SK-N-MC (cell line): Measurements from ENCODE around the gene C11orf58.

Experiments used
- DNase-seq: peaks from one replicate; pipeline ENCODE4 v3.0.0-alpha.2; 2011; ENCODE audit warnings: low read depth, low spot score
- H3K27ac ChIP-seq: fragments of 200-600 bp; sonication (generic); 2 replicates; pipeline ENCODE4 v1.5.1; 2016; ENCODE audit warnings: mixed run types
- H3K36me3 ChIP-seq: fragments of 200-600 bp; sonication (generic); 2 replicates; pipeline ENCODE4 v1.6.1; 2017; ENCODE audit warnings: antibody characterized with exemption, low read length, mixed read lengths; ENCODE audit not compliant: insufficient read depth
- H3K4me3 ChIP-seq: fragments of 200-600 bp; sonication (generic); 2 replicates; pipeline ENCODE4 v1.5.1; 2016
- H3K9ac ChIP-seq: fragments of 200-600 bp; sonication (generic); 2 replicates; pipeline ENCODE4 v1.8.0; 2017; ENCODE audit warnings: mixed run types, mixed read lengths; ENCODE audit not compliant: insufficient read length
- H3K9me3 ChIP-seq: fragments of 200-600 bp; sonication (generic); 2 replicates; pipeline ENCODE4 v1.6.1; 2017; ENCODE audit warnings: low read depth, mild to moderate bottlenecking, antibody characterized with exemption, low read length, moderate library complexity, mixed read lengths
- EZH2 ChIP-seq: fragments of 200-600 bp; sonication (generic); IDR thresholded peaks from one replicate; pipeline ENCODE4 v1.6.1; 2017; ENCODE audit warnings: antibody characterized with exemption
- FOXP2 ChIP-seq: optimal IDR thresholded peaks from 2 replicates; pipeline ENCODE3; 2011; ENCODE audit warnings: mild to moderate bottlenecking, moderate library complexity; ENCODE audit not compliant: insufficient read depth; ENCODE audit errors: extremely low read length, control extremely low read depth
- POLR2AphosphoS5 ChIP-seq: IDR thresholded peaks from 2 replicates; pipeline ENCODE4 v1.6.1; 2012; ENCODE audit warnings: mild to moderate bottlenecking, low read depth, low read length, borderline replicate concordance

The C11orf58 gene

DNA sequence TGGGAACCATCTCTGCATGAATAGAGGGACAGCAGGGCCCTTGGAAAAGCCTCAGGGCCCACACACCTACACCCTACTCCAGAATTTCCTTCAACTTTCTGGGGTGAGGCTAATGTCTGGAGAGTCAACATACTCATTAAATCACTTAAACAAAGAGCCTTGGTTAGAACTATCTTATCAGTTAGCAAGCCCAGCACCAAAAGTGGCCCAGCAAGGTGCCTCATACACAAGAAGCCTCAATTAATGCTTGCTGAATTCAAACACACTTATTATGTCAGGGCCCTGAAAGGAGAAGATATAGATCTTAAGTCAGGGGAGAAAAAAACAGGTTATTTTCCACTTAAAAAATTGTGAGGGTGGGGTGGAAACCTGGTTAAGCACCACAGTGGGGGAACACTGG, 61.4 kb downstream of the C11orf58 start:
- no peaks in the 10 kb centered on the region for H3K9me3 ChIP-seq
- no peaks in the 10 kb centered on the region; the same call in 1 of the 2 replicates for H3K36me3 ChIP-seq
- H3K4me3 ChIP-seq, result no peak overlapping the region
- peak; percentile 42 for DNase-seq
- no peak overlapping the region for H3K27ac ChIP-seq
- no peak for TF ChIP-seq EZH2
- no peak for TF ChIP-seq FOXP2
- no peak for TF ChIP-seq POLR2AphosphoS5
- no peak overlapping the region for H3K9ac ChIP-seq

DNA sequence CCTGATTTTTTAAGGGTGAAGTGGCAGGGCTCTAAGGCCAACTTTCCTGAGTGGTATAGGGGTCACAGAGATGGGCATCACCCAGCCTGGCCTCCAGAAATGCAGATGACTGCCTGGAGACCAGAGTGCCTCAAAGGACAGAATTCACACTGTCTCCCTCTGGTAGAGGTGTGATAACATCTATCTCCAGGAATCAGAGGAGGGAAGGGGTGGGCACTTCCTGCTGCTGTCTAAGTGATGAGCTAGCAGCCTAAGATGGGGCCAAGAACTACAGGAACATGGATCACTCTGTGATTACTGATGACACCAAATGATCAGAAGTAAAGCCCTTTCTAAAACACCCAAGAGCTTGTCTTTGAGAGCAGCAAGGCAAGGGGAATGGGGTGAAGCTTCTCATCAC, 61.9 kb downstream of the C11orf58 start:
- DNase-seq, result no peak
- Histone ChIP-seq H3K4me3 (no peak overlapping the region), H3K9me3 (no peaks in the 10 kb centered on the region), H3K36me3 (no peaks in the 10 kb centered on the region; the same call in 1 of the 2 replicates), H3K9ac (no peak overlapping the region), H3K27ac (no peak overlapping the region)
- TF ChIP-seq FOXP2 (no peak), EZH2 (no peak), POLR2AphosphoS5 (no peak)

DNA sequence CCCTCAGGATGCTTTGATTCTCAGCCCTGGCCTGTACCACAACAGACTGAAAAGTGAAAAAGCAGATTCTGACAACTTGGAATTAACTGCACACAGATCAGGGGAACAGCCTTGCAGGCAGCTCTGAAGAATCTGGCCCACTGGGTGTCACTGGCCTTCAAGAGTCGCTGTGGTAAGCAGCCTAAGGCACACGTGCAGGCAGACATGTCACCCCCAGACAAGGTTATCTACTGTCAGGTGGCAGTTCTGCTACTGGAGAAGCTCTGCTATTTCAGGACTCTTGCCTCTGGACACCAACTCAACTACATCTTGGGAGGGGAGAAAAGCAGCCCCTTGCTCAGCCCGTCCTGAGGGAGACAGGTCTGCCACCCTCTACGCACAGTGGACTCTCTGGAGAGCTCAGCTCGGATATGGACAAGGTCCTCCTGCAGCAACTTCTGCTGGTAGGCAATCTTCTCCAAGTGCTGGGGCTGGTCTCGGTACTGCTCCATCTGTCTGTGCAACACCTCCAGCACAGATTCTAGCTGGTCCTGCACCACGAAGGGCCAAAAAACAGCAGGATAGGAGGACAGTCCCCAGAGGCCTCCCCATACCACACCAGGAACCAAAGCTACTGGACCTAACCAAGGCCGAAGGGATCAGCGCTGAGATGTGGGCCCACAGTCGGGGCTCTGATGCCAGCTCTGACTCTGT, 63.0 kb downstream of the C11orf58 start:
- Histone ChIP-seq H3K36me3 (no peaks in the 10 kb centered on the region; the same call in 1 of the 2 replicates), H3K9ac (no peak overlapping the region), H3K4me3 (no peak overlapping the region), H3K9me3 (no peaks in the 10 kb centered on the region), H3K27ac (no peak overlapping the region)
- TF ChIP-seq EZH2 (no peak), POLR2AphosphoS5 (no peak), FOXP2 (no peak)
- DNase-seq, result no peak

DNA sequence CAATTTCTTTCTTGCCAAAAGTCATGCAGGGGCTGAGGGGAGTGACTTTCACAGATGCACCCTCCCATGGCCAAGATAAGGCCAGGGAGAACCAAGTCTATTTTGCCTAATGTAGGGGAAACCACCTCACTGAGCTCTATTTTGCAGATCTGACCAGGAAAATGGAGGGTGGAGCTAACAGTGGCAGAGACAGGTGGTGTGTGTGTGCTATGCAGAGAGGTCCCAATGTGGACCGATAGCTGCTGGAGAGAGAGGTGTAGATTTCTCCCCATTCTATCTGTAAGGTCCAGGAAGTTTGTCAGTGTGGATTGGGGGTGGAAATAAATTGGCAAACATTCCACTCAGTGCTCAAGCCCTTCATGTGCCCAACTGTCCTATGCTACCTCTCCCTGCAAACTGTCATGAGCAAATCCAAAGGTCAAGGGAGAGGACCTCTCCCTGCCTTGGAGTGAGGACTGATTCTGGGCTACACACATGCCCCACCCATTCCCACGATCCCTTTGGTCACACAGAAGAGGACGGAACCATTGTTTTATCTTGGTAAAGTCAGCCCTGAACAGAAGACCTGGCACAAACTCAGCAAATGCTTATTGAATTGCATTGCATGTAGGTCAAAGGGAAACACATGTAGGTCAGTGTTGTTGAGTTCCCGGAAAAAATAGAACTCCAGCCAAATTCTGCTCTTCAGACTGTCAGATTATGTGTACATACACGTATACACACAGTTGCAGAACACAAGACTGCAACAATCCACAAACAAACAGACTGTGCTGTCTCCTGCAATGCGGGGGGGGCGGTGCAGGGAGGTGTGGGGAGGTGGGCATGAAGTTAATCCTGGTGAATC, 65.9 kb downstream of the C11orf58 start:
- TF ChIP-seq EZH2, result no peak
- TF ChIP-seq POLR2AphosphoS5, result no peak
- no peak for TF ChIP-seq FOXP2
- no peaks in the 10 kb centered on the region; the same call in 1 of the 2 replicates for H3K36me3 ChIP-seq
- no peak overlapping the region for H3K27ac ChIP-seq
- DNase-seq, result no peak
- no peak overlapping the region for H3K9ac ChIP-seq
- H3K4me3 ChIP-seq, result no peak overlapping the region
- H3K9me3 ChIP-seq, result no peaks in the 10 kb centered on the region

DNA sequence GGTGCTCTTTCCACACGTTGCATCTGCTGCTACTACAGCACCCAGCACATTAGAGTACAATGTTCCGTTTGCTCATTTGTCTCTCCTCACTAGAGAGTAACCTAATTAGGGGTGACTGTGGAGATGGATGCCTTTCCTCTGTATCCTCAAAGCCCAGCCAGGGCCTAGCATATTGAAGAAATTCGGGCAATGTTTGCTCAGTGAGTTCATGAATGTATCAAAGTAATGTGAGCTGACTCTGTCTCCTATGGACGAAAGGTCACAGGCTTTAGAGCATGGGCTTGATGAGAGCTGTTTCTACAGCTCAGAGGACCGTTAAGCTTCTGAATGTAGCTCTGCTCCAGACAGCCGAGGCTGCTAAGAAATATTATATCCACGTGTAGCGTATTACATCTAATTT, 67.5 kb downstream of the C11orf58 start:
- TF ChIP-seq EZH2, result no peak
- no peak for TF ChIP-seq POLR2AphosphoS5
- TF ChIP-seq FOXP2, result no peak
- Histone ChIP-seq H3K36me3 (no peaks in the 10 kb centered on the region; the same call in 1 of the 2 replicates), H3K9me3 (no peaks in the 10 kb centered on the region), H3K4me3 (no peak overlapping the region), H3K27ac (no peak overlapping the region), H3K9ac (no peak overlapping the region)
- no peak for DNase-seq

DNA sequence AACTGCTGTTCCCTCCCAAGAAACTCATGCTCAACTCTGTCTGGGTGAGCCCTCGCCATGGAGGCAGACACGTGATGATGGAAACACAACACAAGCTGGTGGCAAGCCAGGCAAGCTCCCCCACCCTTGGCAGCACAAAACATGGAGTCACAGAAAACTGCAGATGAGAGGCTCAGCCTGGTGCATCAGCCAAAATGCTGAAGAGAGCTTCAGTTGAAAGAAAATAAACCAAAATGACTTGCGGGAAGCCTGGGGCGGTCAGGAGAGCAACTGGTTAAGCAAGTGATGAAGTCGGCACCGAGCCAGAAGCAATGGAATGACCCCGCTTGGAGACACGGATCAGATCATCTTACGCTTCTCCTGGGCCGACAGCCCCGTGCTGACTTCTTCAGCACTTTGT, 68.3 kb downstream of the C11orf58 start:
- TF ChIP-seq POLR2AphosphoS5 (no peak), EZH2 (no peak), FOXP2 (no peak)
- Histone ChIP-seq H3K9me3 (no peaks in the 10 kb centered on the region), H3K9ac (no peak overlapping the region), H3K36me3 (no peaks in the 10 kb centered on the region; the same call in 1 of the 2 replicates), H3K27ac (no peak overlapping the region), H3K4me3 (no peak overlapping the region)
- no peak for DNase-seq

DNA sequence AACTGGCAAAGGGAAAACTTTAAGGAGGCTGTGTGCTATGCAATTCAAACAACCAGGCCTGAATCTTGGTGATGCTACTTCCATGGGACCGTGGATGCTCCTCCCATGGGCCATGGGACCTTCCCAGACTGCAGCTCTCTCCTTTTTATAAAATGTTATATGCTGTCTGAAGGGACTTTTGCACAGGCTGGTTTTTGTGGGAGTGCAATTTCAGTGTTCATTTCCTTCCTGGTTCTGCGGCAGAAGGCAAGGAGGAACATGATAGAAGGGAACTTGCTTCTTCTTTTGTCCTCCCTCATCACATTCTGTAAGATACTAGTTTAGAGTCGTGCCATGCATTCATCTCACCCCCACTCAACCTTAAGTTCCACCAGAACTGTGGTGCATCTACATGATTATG, 68.9 kb downstream of the C11orf58 start:
- H3K36me3 ChIP-seq, result no peaks in the 10 kb centered on the region; the same call in 1 of the 2 replicates
- TF ChIP-seq EZH2 (no peak), POLR2AphosphoS5 (no peak), FOXP2 (no peak)
- DNase-seq, result no peak
- no peak overlapping the region for H3K27ac ChIP-seq
- H3K4me3 ChIP-seq, result no peak overlapping the region
- H3K9me3 ChIP-seq, result no peaks in the 10 kb centered on the region
- no peak overlapping the region for H3K9ac ChIP-seq
